Activated T-cell treated with anti-CD3 and anti-CD28 coated beads, Interleukin-2, amount 50 U/mL, for 24 hours (primary cell): ENCODE measurements around the gene AFF3.
"Not testable (repeated sequence)": the region's sequence is repeated elsewhere in the genome, so short reads cannot be mapped to it uniquely, and the experiment has no call there.

ENCODE experiments used
- DNase-seq: peaks from one replicate; pipeline ENCODE4 v3.0.0-alpha.2; 2020
- H3K27ac Mint-ChIP-seq: 2 replicates; pipeline ENCODE4 v1.8.0; 2020; ENCODE audit warnings: mild to moderate bottlenecking, mixed read lengths
- H3K27me3 Mint-ChIP-seq: 2 replicates; pipeline ENCODE4 v1.8.0; 2020; ENCODE audit warnings: mixed read lengths
- H3K36me3 Mint-ChIP-seq: 2 replicates; pipeline ENCODE4 v1.8.0; 2020; ENCODE audit warnings: low read depth, mixed read lengths
- H3K4me1 Mint-ChIP-seq: 2 replicates; pipeline ENCODE4 v1.8.0; 2020; ENCODE audit warnings: low read depth, mixed read lengths
- H3K4me3 Mint-ChIP-seq: 2 replicates; pipeline ENCODE4 v1.8.0; 2020; ENCODE audit warnings: mild to moderate bottlenecking, moderate library complexity, mixed read lengths
- H3K9me3 Mint-ChIP-seq: 2 replicates; pipeline ENCODE4 v1.8.0; 2020; ENCODE audit warnings: mixed read lengths

AFF3 gene

DNA sequence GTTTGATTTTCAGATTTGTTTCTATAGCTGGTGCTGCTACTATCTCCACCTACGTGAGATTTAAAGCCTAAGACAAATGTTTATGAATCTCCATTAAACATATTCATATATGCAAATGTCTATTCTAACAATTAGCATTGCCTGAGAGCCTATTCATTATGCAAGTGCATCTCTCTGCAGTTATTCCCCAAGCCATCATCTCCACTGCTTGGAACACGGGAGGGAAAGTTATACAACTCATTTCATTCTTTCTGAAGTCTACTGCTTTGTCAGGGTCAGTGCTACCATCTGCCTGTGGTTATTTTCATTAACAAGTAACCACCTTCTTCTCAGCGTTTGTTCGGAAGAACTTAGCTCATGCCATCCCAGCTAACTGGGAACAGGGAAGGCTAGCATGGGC lies 463.8 kb downstream of the AFF3 start:
- Mint-ChIP-seq H3K4me1 (no peaks in the 10 kb centered on the region), H3K4me3 (no peak overlapping the region), H3K36me3 (no peaks in the 10 kb centered on the region), H3K27ac (no peak overlapping the region), H3K27me3 (no peaks in the 10 kb centered on the region), H3K9me3 (no peaks in the 10 kb centered on the region)
- DNase-seq: no peak

DNA sequence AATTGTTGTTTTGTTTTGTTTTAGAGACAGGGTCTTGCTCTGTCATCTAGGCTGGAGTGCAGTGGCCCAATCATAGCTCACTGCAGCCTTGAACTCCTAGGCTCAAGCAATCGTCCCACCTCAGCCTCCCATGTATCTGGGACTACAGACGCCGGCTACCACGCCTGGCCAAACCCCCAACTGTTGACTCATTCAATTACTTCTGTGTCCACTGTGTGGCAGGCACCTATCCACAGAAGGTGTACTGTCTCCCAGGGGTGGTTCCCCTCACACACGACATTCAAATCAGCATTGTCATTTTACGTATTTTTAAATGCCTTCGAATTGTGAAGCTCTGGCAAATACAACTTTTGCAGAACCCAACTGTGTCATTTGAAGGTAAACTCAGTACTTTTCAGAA lies 464.6 kb downstream of the AFF3 start:
- H3K4me1 Mint-ChIP-seq: no peaks in the 10 kb centered on the region
- H3K27ac Mint-ChIP-seq: no peak overlapping the region

DNA sequence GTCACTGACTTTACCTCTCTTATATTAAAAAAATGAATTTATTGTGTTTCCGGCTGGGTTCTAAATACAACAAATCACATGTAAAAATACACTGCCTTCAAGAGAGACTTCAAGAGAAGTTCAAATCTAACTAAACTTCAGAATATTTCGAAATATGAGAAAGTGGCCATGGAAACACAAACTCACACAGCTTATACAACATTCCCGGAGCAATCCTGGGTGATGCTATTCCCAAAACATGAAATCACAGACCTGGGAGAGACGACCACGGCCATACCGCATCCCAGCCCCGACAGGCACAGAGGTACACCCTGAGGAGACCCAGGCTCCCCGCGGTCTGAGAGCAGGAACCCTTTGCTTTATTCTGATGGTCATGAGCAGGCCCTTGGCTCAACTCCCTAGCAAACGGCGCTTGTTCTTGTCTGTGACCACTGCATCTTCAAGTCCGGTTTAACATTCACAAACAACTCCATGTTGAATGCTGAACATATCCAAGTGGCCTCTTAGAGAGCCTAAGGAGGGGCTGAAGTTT lies 467.2 kb downstream of the AFF3 start:
- Mint-ChIP-seq H3K27ac (no peak overlapping the region), H3K9me3 (no peaks in the 10 kb centered on the region), H3K36me3 (no peaks in the 10 kb centered on the region), H3K27me3 (no peaks in the 10 kb centered on the region), H3K4me3 (no peak overlapping the region), H3K4me1 (no peaks in the 10 kb centered on the region)
- no peak for DNase-seq

More for the DNA sequence above, 464.6 kb downstream of the AFF3 start:
- Mint-ChIP-seq H3K27me3 (no peaks in the 10 kb centered on the region), H3K4me3 (no peak overlapping the region), H3K9me3 (no peaks in the 10 kb centered on the region), H3K36me3 (no peaks in the 10 kb centered on the region)
- DNase-seq: no peak

DNA sequence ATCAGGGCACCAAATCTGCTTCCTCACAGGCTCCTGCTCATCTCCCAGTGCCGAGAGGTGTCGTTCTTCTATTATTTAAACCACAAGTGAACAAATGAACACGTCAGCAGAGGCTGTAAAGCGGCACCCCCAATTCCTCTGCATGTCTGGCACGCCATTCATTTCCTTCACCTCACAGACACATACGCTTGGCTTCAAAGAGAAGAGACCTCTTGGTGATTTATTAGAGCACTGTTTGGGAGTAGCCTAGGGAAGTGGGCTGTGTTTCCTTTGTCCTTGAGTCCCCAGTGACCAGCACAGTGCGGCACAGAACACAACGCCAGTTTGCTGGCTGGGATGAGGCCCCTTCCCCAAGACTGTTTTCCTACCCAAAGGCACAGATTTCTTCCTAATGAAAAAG lies 468.3 kb downstream of the AFF3 start:
- Mint-ChIP-seq H3K4me1 (no peaks in the 10 kb centered on the region), H3K9me3 (no peaks in the 10 kb centered on the region), H3K27me3 (no peaks in the 10 kb centered on the region), H3K4me3 (no peak overlapping the region), H3K36me3 (no peaks in the 10 kb centered on the region), H3K27ac (no peak overlapping the region)
- no peak for DNase-seq

DNA sequence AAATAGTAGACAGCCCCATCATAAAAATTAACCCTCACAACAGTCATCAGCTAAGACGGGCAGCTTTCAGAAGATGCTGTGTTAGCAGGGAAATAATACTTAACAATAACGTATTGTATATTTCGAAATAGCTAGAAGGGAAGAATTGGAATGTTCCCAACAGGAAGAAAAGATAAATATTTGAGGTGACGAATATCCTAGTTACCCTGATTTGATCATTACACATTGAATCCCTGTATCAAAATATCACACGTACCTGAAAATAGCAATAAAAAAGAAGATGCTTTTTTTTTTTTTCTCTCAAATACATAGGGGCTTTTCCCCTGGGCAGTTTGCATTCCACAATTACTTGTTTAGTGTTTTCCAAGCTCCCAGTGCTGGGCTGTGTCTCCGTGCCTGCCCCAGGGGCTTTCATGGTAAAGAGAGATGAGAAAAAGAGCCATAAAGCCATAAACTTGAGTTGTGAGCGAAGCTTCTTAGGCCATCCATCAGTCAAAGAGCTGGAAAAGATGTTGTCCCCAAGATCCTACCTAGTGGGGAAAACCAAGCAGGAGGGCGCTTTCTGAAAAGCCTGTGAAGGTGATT lies 469.5 kb downstream of the AFF3 start:
- Mint-ChIP-seq H3K27me3 (no peaks in the 10 kb centered on the region), H3K4me1 (no peaks in the 10 kb centered on the region), H3K36me3 (no peaks in the 10 kb centered on the region), H3K9me3 (no peaks in the 10 kb centered on the region), H3K4me3 (no peak overlapping the region), H3K27ac (no peak overlapping the region)
- DNase-seq: no peak

DNA sequence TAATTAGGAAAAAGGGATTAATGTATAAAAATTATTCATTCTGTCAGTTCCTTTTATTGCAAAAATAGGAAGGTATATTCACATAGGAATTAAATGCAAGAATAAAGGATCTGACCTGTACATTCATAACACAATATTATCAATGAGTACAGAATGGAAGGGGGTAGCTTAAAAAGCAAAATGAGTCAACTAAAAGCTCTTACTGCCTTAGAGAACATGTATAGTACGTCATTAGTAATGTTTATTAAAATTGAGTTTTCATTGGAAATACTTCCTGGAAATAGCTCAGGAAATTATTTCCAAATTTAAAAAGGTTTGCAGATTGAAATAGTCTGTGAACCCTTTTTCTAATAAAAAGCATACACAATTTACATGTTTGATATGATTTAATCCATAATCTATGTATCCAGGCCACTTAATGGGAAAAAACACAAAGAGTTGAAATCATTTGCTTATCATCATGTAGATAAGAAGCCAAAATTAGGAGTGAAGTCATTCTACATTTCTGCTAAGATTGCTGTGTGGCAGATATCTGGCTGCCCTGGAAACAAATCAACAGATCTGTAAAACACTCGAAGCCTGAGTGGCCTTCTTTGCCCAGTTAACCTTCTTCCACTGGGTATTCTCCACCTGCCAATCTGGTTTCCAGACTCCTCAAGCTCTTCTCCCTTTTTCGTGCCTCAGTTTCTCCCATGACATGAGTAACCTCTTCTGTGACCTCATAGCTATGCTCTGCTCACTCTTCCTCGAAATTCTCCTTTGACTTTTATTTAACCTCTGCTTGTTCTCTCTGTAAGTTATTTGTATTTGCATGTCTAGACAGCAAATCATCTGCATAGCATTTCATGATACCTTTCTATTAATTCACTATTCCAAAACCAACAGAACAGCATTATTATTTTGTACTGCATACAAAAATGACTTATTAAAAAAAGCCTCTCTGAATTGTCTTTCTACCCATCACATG lies 471.3 kb downstream of the AFF3 start:
- no peaks in the 10 kb centered on the region for H3K4me1 Mint-ChIP-seq
- no peaks in the 10 kb centered on the region for H3K9me3 Mint-ChIP-seq
- no peak for DNase-seq
- no peaks in the 10 kb centered on the region for H3K27me3 Mint-ChIP-seq
- H3K4me3 Mint-ChIP-seq: no peak overlapping the region
- no peak overlapping the region for H3K27ac Mint-ChIP-seq
- no peaks in the 10 kb centered on the region for H3K36me3 Mint-ChIP-seq

DNA sequence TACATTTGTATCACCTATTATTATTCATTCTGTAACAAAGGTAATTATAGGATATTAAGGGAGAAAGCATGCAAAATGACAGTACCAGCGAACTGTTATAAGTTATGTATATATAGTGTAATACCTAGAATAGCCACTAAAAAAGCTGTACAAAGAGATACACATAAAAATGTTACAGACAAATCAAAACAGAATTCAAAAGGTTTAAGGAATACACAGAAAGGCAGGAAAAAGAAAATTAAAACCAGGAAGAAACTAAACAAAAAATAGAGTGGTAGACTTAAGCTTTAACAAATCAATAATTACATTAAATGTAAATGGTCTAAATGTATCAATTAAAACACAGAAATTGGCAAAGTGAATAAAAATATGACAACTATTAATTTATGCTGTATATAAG lies 476.1 kb downstream of the AFF3 start:
- Mint-ChIP-seq H3K9me3 (no peaks in the 10 kb centered on the region), H3K27ac (no peak overlapping the region), H3K36me3 (no peaks in the 10 kb centered on the region), H3K27me3 (no peaks in the 10 kb centered on the region), H3K4me1 (no peaks in the 10 kb centered on the region), H3K4me3 (no peak overlapping the region)
- DNase-seq: no peak

DNA sequence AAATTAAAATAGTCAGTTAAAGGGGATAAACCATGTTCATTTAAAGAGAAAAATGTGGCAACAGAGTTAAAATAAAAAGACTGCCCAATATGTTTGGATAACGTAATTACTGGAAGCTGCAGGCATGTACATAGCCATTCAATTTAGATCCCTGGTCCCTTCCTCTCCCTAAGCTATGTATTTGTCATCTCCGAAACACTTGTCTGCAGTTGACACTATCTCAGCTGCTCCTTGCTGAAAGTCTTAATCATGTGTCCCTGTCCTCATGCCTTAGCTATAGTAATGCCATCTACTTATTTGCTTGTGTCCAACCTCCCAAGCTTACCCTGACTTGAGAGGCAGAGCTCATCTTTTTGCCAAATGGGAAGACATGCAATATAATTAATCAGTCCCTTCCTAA lies 478.7 kb downstream of the AFF3 start:
- Mint-ChIP-seq H3K9me3 (no peaks in the 10 kb centered on the region), H3K4me1 (no peaks in the 10 kb centered on the region), H3K27me3 (no peaks in the 10 kb centered on the region), H3K4me3 (no peak overlapping the region), H3K27ac (no peak overlapping the region), H3K36me3 (no peaks in the 10 kb centered on the region)
- DNase-seq: no peak

DNA sequence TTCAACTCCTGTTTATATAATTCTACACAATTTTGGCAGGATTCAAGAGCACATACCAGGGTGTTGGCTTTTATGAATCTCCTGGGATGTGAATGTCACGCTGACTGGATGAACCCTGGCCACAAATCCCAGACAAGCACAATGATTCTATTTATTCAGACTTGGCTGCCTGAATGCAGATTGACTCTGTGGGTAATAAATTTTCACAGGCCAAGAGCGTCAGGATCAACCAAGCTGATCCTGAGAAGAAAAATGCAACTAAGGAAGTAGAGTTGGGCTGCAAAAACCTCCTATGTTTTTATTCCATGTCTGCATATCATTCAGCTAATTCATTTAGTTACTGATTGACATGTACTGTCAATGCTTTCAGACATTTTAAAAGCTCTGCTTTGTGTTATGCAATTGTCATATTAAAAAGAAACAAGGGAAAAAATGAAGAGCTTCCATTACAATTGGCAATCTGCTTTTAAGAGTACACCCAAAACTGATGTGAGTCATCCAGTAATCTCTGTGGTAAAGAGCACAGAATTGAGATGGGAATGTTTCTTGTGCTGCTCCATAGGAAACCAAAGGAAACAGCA lies 479.5 kb downstream of the AFF3 start:
- Mint-ChIP-seq H3K36me3 (no peaks in the 10 kb centered on the region), H3K27me3 (no peaks in the 10 kb centered on the region), H3K9me3 (no peaks in the 10 kb centered on the region), H3K4me3 (no peak overlapping the region), H3K4me1 (no peaks in the 10 kb centered on the region), H3K27ac (no peak overlapping the region)
- DNase-seq: no peak

DNA sequence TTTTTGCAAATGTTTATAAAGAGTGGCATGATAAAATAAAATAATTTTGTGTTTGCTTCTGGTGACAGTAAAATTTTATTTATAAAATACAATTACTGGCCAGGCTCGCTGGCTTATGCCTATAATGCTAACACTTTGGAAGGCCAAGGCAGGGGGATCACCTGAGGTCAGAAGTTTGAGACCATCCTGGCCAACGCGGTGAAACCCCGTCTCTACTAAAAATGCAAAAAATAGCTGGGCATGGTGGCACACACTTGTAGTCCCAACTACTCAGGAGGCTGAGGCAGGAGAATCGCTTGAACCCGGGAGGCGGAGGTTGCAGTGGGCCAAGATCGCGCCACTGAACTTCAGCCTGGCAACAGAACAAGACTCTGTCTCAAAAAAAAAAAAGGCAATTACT lies 480.6 kb downstream of the AFF3 start:
- not testable (repeated sequence) for H3K36me3 Mint-ChIP-seq, H3K9me3 Mint-ChIP-seq, DNase-seq, H3K4me1 Mint-ChIP-seq, H3K27ac Mint-ChIP-seq, H3K27me3 Mint-ChIP-seq, H3K4me3 Mint-ChIP-seq

DNA sequence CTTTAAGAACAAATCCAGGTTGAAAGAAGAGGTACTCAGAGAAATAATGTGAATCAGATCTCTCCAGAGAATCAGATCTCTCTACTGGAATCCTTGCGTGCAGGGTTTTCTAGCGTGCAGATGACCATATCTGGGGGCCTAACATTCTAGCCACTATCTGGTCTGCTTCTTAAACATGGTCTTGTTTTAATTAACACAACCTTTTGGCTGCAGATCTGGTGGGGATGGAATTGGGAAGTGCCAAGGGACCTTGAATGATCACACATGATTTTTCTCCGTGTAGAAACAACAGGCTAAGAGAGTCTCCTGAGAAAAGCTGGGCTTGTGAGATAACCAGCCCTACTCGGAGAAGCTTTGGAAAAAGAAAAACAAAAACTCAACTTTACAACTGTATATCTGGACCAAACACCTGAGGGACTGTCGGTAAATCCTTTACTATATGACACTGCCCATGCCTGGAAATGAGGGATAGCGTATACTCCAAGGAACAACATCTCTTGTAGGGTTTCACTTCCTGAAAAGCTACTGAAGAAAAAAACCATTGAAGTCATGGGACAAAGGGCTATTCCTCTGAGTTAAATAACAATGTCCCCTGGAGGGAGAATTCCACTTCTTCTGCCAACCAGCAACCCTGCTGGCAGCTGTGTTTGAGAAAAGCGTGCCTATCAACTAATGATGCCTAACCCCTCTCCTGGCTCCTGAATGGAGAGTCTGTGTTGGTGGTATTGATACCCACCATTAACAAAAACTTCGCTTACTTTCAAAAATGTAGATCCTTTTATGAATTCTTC lies 481.6 kb downstream of the AFF3 start:
- H3K4me3 Mint-ChIP-seq: no peak overlapping the region
- H3K27ac Mint-ChIP-seq: no peak overlapping the region
- no peaks in the 10 kb centered on the region for H3K36me3 Mint-ChIP-seq
- H3K27me3 Mint-ChIP-seq: no peaks in the 10 kb centered on the region
- H3K9me3 Mint-ChIP-seq: no peaks in the 10 kb centered on the region
- DNase-seq: no peak
- H3K4me1 Mint-ChIP-seq: no peaks in the 10 kb centered on the region

DNA sequence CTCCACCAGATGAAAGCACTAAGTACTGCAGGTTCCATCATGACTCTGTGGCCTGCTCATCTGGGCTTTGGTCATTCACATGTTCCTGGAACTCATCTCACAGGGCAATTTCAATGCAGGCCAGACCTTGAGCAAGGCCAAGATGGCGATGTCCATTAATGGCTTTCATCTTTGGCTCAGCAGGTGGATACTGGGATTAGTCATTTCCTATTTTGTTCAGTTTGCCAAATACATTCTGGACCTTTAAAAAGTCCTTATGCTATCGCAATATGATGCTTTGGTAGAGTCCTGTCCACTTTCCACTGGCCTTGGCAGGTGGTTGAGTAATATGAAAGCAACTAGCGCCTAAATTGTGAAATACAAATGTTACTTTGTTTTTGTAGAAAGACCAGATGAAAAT lies 482.5 kb downstream of the AFF3 start:
- Mint-ChIP-seq H3K36me3 (no peaks in the 10 kb centered on the region), H3K9me3 (no peaks in the 10 kb centered on the region), H3K27me3 (no peaks in the 10 kb centered on the region), H3K27ac (no peak overlapping the region), H3K4me3 (no peak overlapping the region), H3K4me1 (no peaks in the 10 kb centered on the region)
- DNase-seq: no peak

DNA sequence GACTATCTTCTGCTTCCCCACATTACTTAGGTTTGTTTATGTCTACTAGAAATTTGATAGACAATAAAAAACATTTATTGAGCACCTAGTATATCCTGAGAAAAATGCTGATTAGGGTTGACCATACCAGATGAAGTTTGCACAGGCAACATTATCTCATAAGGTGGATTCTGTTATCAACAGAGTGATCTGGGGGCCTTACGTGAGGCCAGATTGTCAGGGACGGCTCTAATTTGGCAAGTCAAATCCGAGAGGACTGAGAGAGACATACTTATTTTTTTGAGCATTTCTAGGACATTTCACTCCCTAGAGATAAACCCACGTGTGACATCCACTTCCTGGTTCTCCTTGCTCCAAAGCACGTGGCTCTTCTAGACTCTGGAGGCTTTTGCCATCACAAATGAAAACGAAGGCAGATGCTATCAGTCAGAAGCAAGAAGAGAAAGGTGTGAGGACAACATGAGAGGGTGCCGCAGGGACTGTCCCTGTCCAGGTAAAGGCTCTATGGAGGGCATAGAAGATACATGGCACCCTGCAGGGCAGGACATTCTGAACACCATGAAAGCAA lies 484.6 kb downstream of the AFF3 start:
- DNase-seq: no peak
- Mint-ChIP-seq H3K9me3 (no peaks in the 10 kb centered on the region), H3K36me3 (no peaks in the 10 kb centered on the region), H3K27ac (no peak overlapping the region), H3K4me1 (no peaks in the 10 kb centered on the region), H3K4me3 (no peak overlapping the region), H3K27me3 (no peaks in the 10 kb centered on the region)

DNA sequence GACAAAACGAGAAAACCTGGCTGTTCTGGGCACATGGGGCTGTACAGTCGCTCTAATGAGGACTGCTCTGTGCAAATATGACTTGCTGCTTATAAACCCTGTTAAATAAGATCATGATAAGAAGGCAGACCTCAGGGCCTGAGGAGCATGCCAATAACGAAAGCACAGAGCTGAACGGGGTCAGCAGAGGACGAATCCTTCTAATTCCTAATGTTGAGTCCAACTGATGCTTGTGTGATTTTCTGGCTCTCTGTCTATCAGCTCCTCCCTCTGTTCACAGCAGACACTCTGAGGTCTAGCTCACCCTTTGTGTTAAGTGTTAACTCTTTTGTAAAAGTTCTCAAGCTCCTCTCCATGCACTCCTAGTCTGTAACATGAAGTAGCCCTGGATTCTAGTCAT lies 485.4 kb downstream of the AFF3 start:
- H3K27me3 Mint-ChIP-seq: no peaks in the 10 kb centered on the region
- no peak overlapping the region for H3K4me3 Mint-ChIP-seq
- DNase-seq: no peak
- no peak overlapping the region for H3K27ac Mint-ChIP-seq
- H3K4me1 Mint-ChIP-seq: no peaks in the 10 kb centered on the region
- H3K9me3 Mint-ChIP-seq: no peaks in the 10 kb centered on the region
- no peaks in the 10 kb centered on the region for H3K36me3 Mint-ChIP-seq
